Activated CD8-positive, alpha-beta memory T cell treated with anti-CD3 and anti-CD28 coated beads for 4 hours (primary cell): ENCODE data around the gene RHOT2.

Experiments
- DNase-seq, 2 donors: peaks; one replicate each; pipeline ENCODE4 v3.0.0-alpha.2; 2020; ENCODE audit warnings: low read depth in 2 of 2

RHOT2 gene

GRCh38 chr16:632486-633335, 35.2 kb upstream of the RHOT2 start:
- no peak for DNase-seq

GRCh38 chr16:633336-634050, 34.4 kb upstream of the RHOT2 start:
- no peak for DNase-seq

- no peak for DNase-seq
These were observed 33.8 kb upstream of the RHOT2 start for GRCh38 chr16:634051-634670.

GRCh38 chr16:634996-635395, 32.9 kb upstream of the RHOT2 start:
- DNase-seq = no peak

- no peak for DNase-seq
These were observed 32.2 kb upstream of the RHOT2 start for GRCh38 chr16:635573-636205.

GRCh38 chr16:636206-637080, 31.5 kb upstream of the RHOT2 start, which contains the start of gene METTL26:
Gene METTL26, minus strand, starts transcription at chr16:636305. Its CDS starts 15 bp downstream, at chr16:636290.
- peak; percentile 84 to 85 for DNase-seq

GRCh38 chr16:637081-638018, 30.6 kb upstream of the RHOT2 start:
- peak; percentile 72 to 80 for DNase-seq

- DNase-seq = no peak
These were observed 29.8 kb upstream of the RHOT2 start for GRCh38 chr16:638034-638543.

- no peak for DNase-seq
These were observed 29.1 kb upstream of the RHOT2 start for GRCh38 chr16:638836-639235.

GRCh38 chr16:640614-641013, 27.3 kb upstream of the RHOT2 start:
- no peak for DNase-seq

GRCh38 chr16:641326-642188, 26.4 kb upstream of the RHOT2 start, which contains the start of gene MCRIP2:
Gene MCRIP2, plus strand, starts transcription at chr16:641828. Its CDS starts 164 bp downstream, at chr16:641992.
- DNase-seq = peak in 1 of 2 donors; percentile 44

GRCh38 chr16:642189-643049, 25.5 kb upstream of the RHOT2 start:
- DNase-seq = no peak

GRCh38 chr16:643050-643368, 24.9 kb upstream of the RHOT2 start:
- no peak for DNase-seq

GRCh38 chr16:644556-644955, 23.4 kb upstream of the RHOT2 start:
- no peak for DNase-seq

- no peak for DNase-seq
These were observed 21.9 kb upstream of the RHOT2 start for GRCh38 chr16:645852-646678.

GRCh38 chr16:646679-647172, 21.2 kb upstream of the RHOT2 start:
- no peak for DNase-seq
